A549 (cell line): ENCODE data around the gene CXorf49B.
"Not testable (repeated sequence)": the region's sequence is repeated elsewhere in the genome, so short reads cannot be mapped to it uniquely, and the experiment has no call there.

Experiments
- POLR2A ChIP-seq: IDR thresholded peaks from 2 replicates; pipeline ENCODE4 v1.6.1; 2012; ENCODE audit warnings: mild to moderate bottlenecking, low read length
- TF ChIP-seq, protein P1 (sequence below): fragments of 200-600 bp; sonication (generic); IDR thresholded peaks from 2 replicates; pipeline ENCODE4 v1.6.1; 2016; ENCODE audit warnings: antibody characterized with exemption, mild to moderate bottlenecking, moderate library complexity

GRCh38 chrX:71784348-71784983 is 21.3 kb downstream of the CXorf49B start:
- TF ChIP-seq POLR2A = not testable (repeated sequence)
- TF ChIP-seq, protein P1, sequence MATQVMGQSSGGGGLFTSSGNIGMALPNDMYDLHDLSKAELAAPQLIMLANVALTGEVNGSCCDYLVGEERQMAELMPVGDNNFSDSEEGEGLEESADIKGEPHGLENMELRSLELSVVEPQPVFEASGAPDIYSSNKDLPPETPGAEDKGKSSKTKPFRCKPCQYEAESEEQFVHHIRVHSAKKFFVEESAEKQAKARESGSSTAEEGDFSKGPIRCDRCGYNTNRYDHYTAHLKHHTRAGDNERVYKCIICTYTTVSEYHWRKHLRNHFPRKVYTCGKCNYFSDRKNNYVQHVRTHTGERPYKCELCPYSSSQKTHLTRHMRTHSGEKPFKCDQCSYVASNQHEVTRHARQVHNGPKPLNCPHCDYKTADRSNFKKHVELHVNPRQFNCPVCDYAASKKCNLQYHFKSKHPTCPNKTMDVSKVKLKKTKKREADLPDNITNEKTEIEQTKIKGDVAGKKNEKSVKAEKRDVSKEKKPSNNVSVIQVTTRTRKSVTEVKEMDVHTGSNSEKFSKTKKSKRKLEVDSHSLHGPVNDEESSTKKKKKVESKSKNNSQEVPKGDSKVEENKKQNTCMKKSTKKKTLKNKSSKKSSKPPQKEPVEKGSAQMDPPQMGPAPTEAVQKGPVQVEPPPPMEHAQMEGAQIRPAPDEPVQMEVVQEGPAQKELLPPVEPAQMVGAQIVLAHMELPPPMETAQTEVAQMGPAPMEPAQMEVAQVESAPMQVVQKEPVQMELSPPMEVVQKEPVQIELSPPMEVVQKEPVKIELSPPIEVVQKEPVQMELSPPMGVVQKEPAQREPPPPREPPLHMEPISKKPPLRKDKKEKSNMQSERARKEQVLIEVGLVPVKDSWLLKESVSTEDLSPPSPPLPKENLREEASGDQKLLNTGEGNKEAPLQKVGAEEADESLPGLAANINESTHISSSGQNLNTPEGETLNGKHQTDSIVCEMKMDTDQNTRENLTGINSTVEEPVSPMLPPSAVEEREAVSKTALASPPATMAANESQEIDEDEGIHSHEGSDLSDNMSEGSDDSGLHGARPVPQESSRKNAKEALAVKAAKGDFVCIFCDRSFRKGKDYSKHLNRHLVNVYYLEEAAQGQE = not testable (repeated sequence)
